ENCODE measurements around the gene GNAQ. TPM values are rescaled to one million over a fixed set of nuclear protein-coding genes. Genes with fewer than 3 reads are reported as not detected.

The GNAQ gene
- total and polyA plus RNA-seq, 2 experiments from 2014 or later, result 25.7 to 47.9 TPM

DNA sequence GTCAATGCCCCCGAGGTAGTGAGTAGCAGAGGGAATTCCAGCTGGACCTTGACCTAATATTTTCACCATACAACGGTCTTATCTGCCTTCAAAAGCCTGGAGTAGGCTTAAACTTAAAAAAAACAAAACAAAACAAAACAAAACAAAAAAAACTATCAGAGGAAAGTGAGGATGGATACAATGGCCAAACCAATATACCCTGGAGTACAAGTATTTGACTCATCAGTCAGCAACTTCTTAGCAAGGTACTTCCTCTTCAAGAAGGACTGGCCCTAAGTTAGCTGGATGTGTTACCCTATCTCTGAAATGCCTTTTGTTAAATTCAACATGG is 222.9 kb downstream of the GNAQ start:
- Histone ChIP-seq H3K79me2 (peaks cover 13% of the 10 kb centered on the region), H3K36me3 (replicated peaks; ENCODE audit: insufficient read depth, low read depth) (no peaks in the 10 kb centered on the region), H3K4me1 (ENCODE audit: insufficient read depth) (peaks cover 16% of the 10 kb centered on the region), H3K27ac (peak overlapping the region; percentile 72), H3K4me3 (no peak overlapping the region), H2AFZ (no peak overlapping the region), H3K9me2 (replicated peaks; ENCODE audit: insufficient read depth) (no peaks in the 10 kb centered on the region), H4K20me1 (ENCODE audit: insufficient read depth, poor library complexity, severe bottlenecking) (no peaks in the 10 kb centered on the region), H3K9me3 (ENCODE audit: low read depth) (no peaks in the 10 kb centered on the region), H3K27me3 (no peaks in the 10 kb centered on the region), H3K4me2 (peak overlapping the region; percentile 7)
- 56% methylated on average over 2 of the region's 2 CpGs for WGBS (ENCODE audit: low lambda C conversion rate, missing lambda C conversion rate)
- DNase-seq (ENCODE audit: low spot score), result no peak
- TF ChIP-seq EZH2phosphoT487 (IDR thresholded peaks at IDR 0.05; ENCODE audit: low read depth, severe bottlenecking, unreplicated experiment), result no peak
- no peak for TF ChIP-seq EZH2 (IDR thresholded peaks at IDR 0.05; ENCODE audit: borderline replicate concordance)
- TF ChIP-seq, protein P1, sequence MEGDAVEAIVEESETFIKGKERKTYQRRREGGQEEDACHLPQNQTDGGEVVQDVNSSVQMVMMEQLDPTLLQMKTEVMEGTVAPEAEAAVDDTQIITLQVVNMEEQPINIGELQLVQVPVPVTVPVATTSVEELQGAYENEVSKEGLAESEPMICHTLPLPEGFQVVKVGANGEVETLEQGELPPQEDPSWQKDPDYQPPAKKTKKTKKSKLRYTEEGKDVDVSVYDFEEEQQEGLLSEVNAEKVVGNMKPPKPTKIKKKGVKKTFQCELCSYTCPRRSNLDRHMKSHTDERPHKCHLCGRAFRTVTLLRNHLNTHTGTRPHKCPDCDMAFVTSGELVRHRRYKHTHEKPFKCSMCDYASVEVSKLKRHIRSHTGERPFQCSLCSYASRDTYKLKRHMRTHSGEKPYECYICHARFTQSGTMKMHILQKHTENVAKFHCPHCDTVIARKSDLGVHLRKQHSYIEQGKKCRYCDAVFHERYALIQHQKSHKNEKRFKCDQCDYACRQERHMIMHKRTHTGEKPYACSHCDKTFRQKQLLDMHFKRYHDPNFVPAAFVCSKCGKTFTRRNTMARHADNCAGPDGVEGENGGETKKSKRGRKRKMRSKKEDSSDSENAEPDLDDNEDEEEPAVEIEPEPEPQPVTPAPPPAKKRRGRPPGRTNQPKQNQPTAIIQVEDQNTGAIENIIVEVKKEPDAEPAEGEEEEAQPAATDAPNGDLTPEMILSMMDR (IDR thresholded peaks at IDR 0.05; ENCODE audit: poor library complexity), result no peak

DNA sequence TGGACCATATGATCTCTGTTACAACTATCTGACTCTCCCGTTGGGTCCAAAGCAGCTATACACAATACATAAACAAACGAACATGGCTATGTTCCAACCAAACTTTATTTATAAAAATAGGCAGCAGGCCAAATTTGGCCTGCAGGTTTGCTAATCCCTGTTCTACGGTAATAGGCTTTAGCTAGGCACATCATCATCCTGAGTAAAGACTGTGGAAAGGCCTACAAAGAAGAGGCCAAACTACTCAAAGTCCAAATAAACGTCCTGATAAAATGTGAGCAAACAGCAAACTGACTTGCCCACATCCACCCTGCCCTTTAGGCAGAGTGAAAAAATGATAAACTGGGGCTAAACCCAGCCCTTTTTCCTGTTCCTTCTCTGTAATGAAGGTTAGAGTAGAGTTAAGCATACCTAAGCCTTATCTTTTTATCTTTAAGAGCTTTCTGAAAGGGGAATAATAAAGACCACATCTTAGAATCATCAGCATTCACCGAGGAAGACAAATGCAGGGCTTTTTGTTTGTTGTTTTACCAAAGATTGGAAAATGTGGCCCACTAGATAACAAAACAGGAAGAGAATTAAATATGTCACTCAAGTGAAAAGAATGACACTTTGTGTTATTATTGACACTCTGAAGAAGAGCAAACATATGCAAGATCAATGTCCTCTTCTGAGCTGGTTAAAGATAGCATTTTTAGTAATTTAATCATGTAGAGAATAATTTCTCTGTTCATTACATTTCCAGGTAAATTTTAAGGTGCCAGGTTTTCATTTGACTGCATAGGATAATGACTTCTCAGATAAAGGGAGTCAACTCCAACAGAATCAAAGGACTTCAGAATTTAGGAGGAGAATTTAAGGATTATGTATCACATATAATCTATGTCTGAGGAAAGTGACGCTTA is 223.5 kb downstream of the GNAQ start:
- Histone ChIP-seq H3K27ac (peak overlapping the region; percentile 72), H2AFZ (no peak overlapping the region), H3K4me1 (ENCODE audit: insufficient read depth) (peaks cover 16% of the 10 kb centered on the region), H4K20me1 (ENCODE audit: insufficient read depth, poor library complexity, severe bottlenecking) (no peaks in the 10 kb centered on the region), H3K9me2 (replicated peaks; ENCODE audit: insufficient read depth) (no peaks in the 10 kb centered on the region), H3K27me3 (no peaks in the 10 kb centered on the region), H3K9me3 (ENCODE audit: low read depth) (no peaks in the 10 kb centered on the region), H3K4me2 (peak overlapping the region; percentile 7), H3K36me3 (replicated peaks; ENCODE audit: insufficient read depth, low read depth) (no peaks in the 10 kb centered on the region), H3K4me3 (no peak overlapping the region), H3K79me2 (peaks cover 19% of the 10 kb centered on the region)
- TF ChIP-seq EZH2 (IDR thresholded peaks at IDR 0.05; ENCODE audit: borderline replicate concordance), result no peak
- TF ChIP-seq, protein P1 (IDR thresholded peaks at IDR 0.05; ENCODE audit: poor library complexity), result no peak
- no peak for TF ChIP-seq EZH2phosphoT487 (IDR thresholded peaks at IDR 0.05; ENCODE audit: low read depth, severe bottlenecking, unreplicated experiment)
- DNase-seq (ENCODE audit: low spot score), result peak; percentile 28
- 30% methylated on average over 6 of the region's 6 CpGs for WGBS (ENCODE audit: low lambda C conversion rate, missing lambda C conversion rate)

- TF ChIP-seq EZH2 (IDR thresholded peaks at IDR 0.05; ENCODE audit: borderline replicate concordance) (no peak), EZH2phosphoT487 (IDR thresholded peaks at IDR 0.05; ENCODE audit: low read depth, severe bottlenecking, unreplicated experiment) (no peak)
- TF ChIP-seq, protein P1 (IDR thresholded peaks at IDR 0.05; ENCODE audit: poor library complexity), result no peak
- DNase-seq (ENCODE audit: low spot score), result peak; percentile 64
- H3K4me1 ChIP-seq (ENCODE audit: insufficient read depth), result peaks cover 16% of the 10 kb centered on the region
- H4K20me1 ChIP-seq (ENCODE audit: insufficient read depth, poor library complexity, severe bottlenecking), result no peaks in the 10 kb centered on the region
- H2AFZ ChIP-seq, result no peak overlapping the region
- peaks cover 27% of the 10 kb centered on the region for H3K79me2 ChIP-seq
- H3K27me3 ChIP-seq, result no peaks in the 10 kb centered on the region
- H3K9me3 ChIP-seq (ENCODE audit: low read depth), result no peaks in the 10 kb centered on the region
- peak overlapping the region; percentile 72 for H3K27ac ChIP-seq
- H3K4me3 ChIP-seq, result no peak overlapping the region
- no peaks in the 10 kb centered on the region for H3K36me3 ChIP-seq (replicated peaks; ENCODE audit: insufficient read depth, low read depth)
- no peaks in the 10 kb centered on the region for H3K9me2 ChIP-seq (replicated peaks; ENCODE audit: insufficient read depth)
- no peak overlapping the region for H3K4me2 ChIP-seq
- WGBS (ENCODE audit: low lambda C conversion rate, missing lambda C conversion rate), result 59% methylated on average over 2 of the region's 2 CpGs
Observed at GRCh38 chr9:77807281-77807683, 224.3 kb downstream of the GNAQ start.
